K562 (cell line): ENCODE data around the gene PODXL2. TPM values are rescaled to one million over a fixed set of nuclear protein-coding genes. Genes with fewer than 3 reads are reported as not detected.

Experiments
- ATAC-seq: fragments of 200-7000 bp; cut with Tn5 transposase; 3 replicates; pipeline ENCODE4 v1.9.1; 2020; ENCODE audit warnings: moderate library complexity
- BruUV-seq: library from RNA; stranded (reverse); fragments of 400-500 nt; replicated peaks from 2 replicates; lab custom pipeline; 2021; lab: Mats Ljungman, UMichigan
- CTCF ChIA-PET: fragments of 300-600 bp; formaldehyde crosslinking; extraction: SDS; loops from one replicate; lab custom pipeline; 2021; ENCODE audit warnings: low intra/inter-chr PET ratio; lab: Yijun Ruan, JAX
- POLR2A ChIA-PET: fragments of 300-600, 350-650 bp; sonication (Branson Sonifier 250); formaldehyde crosslinking; extraction: SDS; loops from one replicate; lab custom pipeline; 2021; ENCODE audit warnings: antibody characterized with exemption, inconsistent platforms; lab: Yijun Ruan, JAX
- DNase-seq, 4 experiments: peaks; one replicate each; pipeline versions ENCODE4 v3.0.0 to v3.0.0-alpha.2; 2011 to 2018; ENCODE audit warnings: low spot score in 3 of 4, mixed read lengths in 3 of 4; ENCODE audit errors: extremely low read depth in 1 of 4
- FAIRE-seq: peaks from 2 replicates; lab custom pipeline; 2011; peaks lifted over from hg19 to GRCh38; lab: Jason Lieb, UNC
- H2AFZ ChIP-seq: 2 replicates; pipeline ENCODE4 v1.6.0; 2011; ENCODE audit warnings: low read depth, low read length, control low read depth, inconsistent platforms
- H3K27ac ChIP-seq: fragments of 200-600 bp; 3 replicates; pipeline ENCODE4 v1.8.0; 2011; ENCODE audit warnings: low read depth, mild to moderate bottlenecking, control low read depth, inconsistent platforms, low read length, moderate library complexity, mixed read lengths; ENCODE audit errors: extremely low read depth
- H3K27me3 ChIP-seq, 2 experiments: fragments of 300-600 bp in 1 of 2; 2 replicates in 1 of 2; 3 replicates in 1 of 2; pipeline versions ENCODE4 v1.6.0 to v1.8.0; 2011; ENCODE audit warnings: inconsistent platforms in 2 of 2, low read length in 2 of 2, mild to moderate bottlenecking in 1 of 2, mixed read lengths in 1 of 2, moderate library complexity in 1 of 2; ENCODE audit not compliant: control insufficient read depth in 2 of 2, insufficient read depth in 2 of 2
- H3K36me3 ChIP-seq: fragments of 300-600 bp; 3 replicates; pipeline ENCODE4 v1.8.0; 2011; ENCODE audit warnings: mild to moderate bottlenecking, low read length, inconsistent platforms; ENCODE audit not compliant: control insufficient read depth, insufficient read depth
- H3K4me1 ChIP-seq, 2 experiments: fragments of 200-600 bp in 1 of 2; replicated peaks in 1 of 2; 2 replicates in 1 of 2; 3 replicates in 1 of 2; pipeline versions ENCODE4 v1.5.1 to v1.8.0; 2011; ENCODE audit warnings: inconsistent platforms in 2 of 2, low read length in 2 of 2, mild to moderate bottlenecking in 1 of 2, mixed read lengths in 1 of 2, moderate library complexity in 1 of 2; ENCODE audit not compliant: control insufficient read depth in 2 of 2, insufficient read depth in 2 of 2
- H3K4me2 ChIP-seq: 2 replicates; pipeline ENCODE4 v1.6.1; 2011; ENCODE audit warnings: low read length, control low read depth, inconsistent platforms, mixed read lengths; ENCODE audit not compliant: insufficient read depth
- H3K4me3 ChIP-seq: fragments of 200-600 bp; sonication (generic), shearing (Covaris generic); 2 replicates; pipeline ENCODE4 v1.5.1; 2016; ENCODE audit warnings: control low read depth, inconsistent platforms
- H3K79me2 ChIP-seq: fragments of 200-600 bp; 3 replicates; pipeline ENCODE4 v1.8.0; 2011; ENCODE audit warnings: low read length, inconsistent platforms; ENCODE audit not compliant: control insufficient read depth, insufficient read depth
- H3K9ac ChIP-seq, 2 experiments: 2 replicates each; pipeline versions ENCODE4 v1.6.0 to v1.6.1; 2011; ENCODE audit warnings: low read depth in 2 of 2, low read length in 2 of 2, control low read depth in 1 of 2, inconsistent platforms in 1 of 2, mild to moderate bottlenecking in 1 of 2, mixed read lengths in 1 of 2; ENCODE audit not compliant: insufficient read depth in 1 of 2
- H3K9me1 ChIP-seq: one replicate; pipeline ENCODE4 v1.6.0; 2011; ENCODE audit warnings: inconsistent platforms, mild to moderate bottlenecking, low read length, moderate library complexity; ENCODE audit not compliant: control insufficient read depth, insufficient read depth
- H3K9me3 ChIP-seq: replicated peaks from 2 replicates; pipeline ENCODE4 v1.5.1; 2011; ENCODE audit warnings: low read depth, low read length, inconsistent platforms; ENCODE audit not compliant: control insufficient read depth, insufficient read depth
- H4K20me1 ChIP-seq: replicated peaks from 2 replicates; pipeline ENCODE4 v1.6.1; 2011; ENCODE audit warnings: low read length, inconsistent platforms, mixed read lengths; ENCODE audit not compliant: control insufficient read depth, insufficient read depth
- BRF1 ChIP-seq: IDR thresholded peaks from 3 replicates; pipeline ENCODE4 v1.6.1; 2011; ENCODE audit warnings: borderline replicate concordance, mild to moderate bottlenecking; ENCODE audit not compliant: insufficient read length; ENCODE audit errors: extremely low read depth
- RBM39 ChIP-seq: fragments of 200-400 bp; formaldehyde crosslinking; optimal IDR thresholded peaks from 2 replicates; pipeline ENCODE3; 2018; ENCODE audit warnings: low read depth, low read length
- SREBF2 ChIP-seq: sonication (generic); formaldehyde crosslinking; IDR thresholded peaks from 2 replicates; pipeline ENCODE4 v1.4.0; 2020; ENCODE audit warnings: mild to moderate bottlenecking, missing genetic modification reagents
- WGBS: fragments of 100-300 bp; shearing (Covaris generic); methylation state at CpG from one replicate; pipeline ENCODE4 v1.1.6; 2016; ENCODE audit warnings: low coverage, mixed read lengths; ENCODE audit not compliant: insufficient coverage; ENCODE audit errors: missing lambda C conversion rate; 5-methylcytosine and 5-hydroxymethylcytosine counted together
- in situ Hi-C: fragments of 300-500 bp; cut with MboI; formaldehyde crosslinking; loops from 4 replicates; pipeline ENCODE4 v1.15.0; 2018; ENCODE audit warnings: inconsistent platforms, mixed read lengths
- intact Hi-C: fragments of 100-400 bp; cut with micrococcal nuclease; formaldehyde crosslinking; loops from 2 replicates; pipeline ENCODE4 v1.14.2; 2022
- polyA plus RNA-seq, 8 experiments: library from polyadenylated mRNA; depleted of rRNA in 4 of 8; stranded (reverse) in 5 of 8; unstranded in 3 of 8; fragments of >200 nt; fragmentation: Nextera tagmentation in 2 of 8; fragmentation: Illumina TruSeq in 1 of 8; extraction: Ambion mirVana in 2 of 8; extraction: Trizol in 1 of 8; gene quantifications; 2 replicates each; pipeline versions ENCODE4 v1.2.1 to v1.2.3, GENCODE V29; 2011 to 2014; ENCODE audit warnings: inconsistent platforms in 1 of 8, missing spikeins in 1 of 8
- total RNA-seq, 7 experiments: library from RNA; depleted of rRNA in 6 of 7; stranded (reverse); fragments of >200 nt in 6 of 7; fragmentation: Illumina TruSeq in 2 of 7; extraction: Trizol in 2 of 7; gene quantifications; 2 replicates each; pipeline versions ENCODE4 v1.2.1 to v1.2.3, GENCODE V29; 2011 to 2021; ENCODE audit warnings: low replicate concordance in 1 of 7
- TF ChIP-seq, protein P1 (sequence below): fragments of 250-450 bp; sonication (Bioruptor Pico); IDR thresholded peaks from 2 replicates; pipeline ENCODE4 v1.8.0; 2022; ENCODE audit warnings: moderate library complexity, mild to moderate bottlenecking, inconsistent platforms
- TF ChIP-seq, protein P2 (sequence below): fragments of 450-650 bp; formaldehyde crosslinking; conservative IDR thresholded peaks from 2 replicates; pipeline ENCODE4 v1.4.0; 2022; ENCODE audit warnings: mild to moderate bottlenecking, missing genetic modification characterization

Gene PODXL2
- total and polyA plus RNA-seq, 9 of the 15 experiments (the other 6 are each of a cell fraction or from before 2014, with no cell fraction given), result 0.03 to 52.5 (median 21.9) TPM

DNA sequence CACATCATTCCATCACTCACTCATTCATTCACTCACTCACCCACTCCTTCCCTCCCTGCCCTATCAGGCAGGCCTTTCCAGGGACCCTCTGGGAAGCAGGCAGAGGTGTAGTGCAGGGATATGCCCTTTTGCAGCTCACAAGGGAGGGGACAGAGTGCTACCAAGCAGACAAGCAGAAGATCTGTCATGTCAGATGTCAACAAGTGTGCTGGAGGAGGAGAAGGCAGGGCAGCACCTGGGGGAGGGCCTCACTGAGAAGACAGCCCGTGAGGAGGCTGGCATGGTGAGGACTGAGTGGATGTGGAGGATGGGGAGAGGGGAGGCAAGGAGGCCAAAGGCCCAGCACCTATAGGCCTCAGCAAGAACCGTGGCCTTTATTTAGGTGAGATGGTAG, 59.0 kb downstream of the PODXL2 start:
- ATAC-seq, result no peak
- Histone ChIP-seq H3K27me3 (peaks cover 0 to 20% of the 10 kb centered on the region in 2 experiments; a peak in 4 of 5 replicates), H3K9ac (no peak overlapping the region), H3K79me2 (no peaks in the 10 kb centered on the region), H3K4me1 (no peaks in the 10 kb centered on the region), H3K4me3 (no peak overlapping the region), H3K9me3 (no peaks in the 10 kb centered on the region), H4K20me1 (no peaks in the 10 kb centered on the region), H2AFZ (no peak overlapping the region), H3K4me2 (no peak overlapping the region), H3K36me3 (no peaks in the 10 kb centered on the region), H3K27ac (no peak overlapping the region), H3K9me1 (no peaks in the 10 kb centered on the region)
- CTCF ChIA-PET, result no interaction called here
- POLR2A ChIA-PET, result interaction anchor here (0.7 kb wide), 1 partner anchor 129 kb away, joined by 3 read pairs; no protein-coding TSS in a partner anchor
- in situ Hi-C loops, result no loop called here
- no peak for DNase-seq
- 0% methylated on average over 2 of the region's 2 CpGs for whole genome bisulfite sequencing
- no TSS peak for BruUV-seq
- intact Hi-C loops, result loop anchor here (10.0 kb wide), 1 partner anchor 277 kb away; no protein-coding TSS in a partner anchor
- no peak for FAIRE-seq
- TF ChIP-seq RBM39 (no peak), BRF1 (no peak), SREBF2 (no peak)
- TF ChIP-seq, protein P1, sequence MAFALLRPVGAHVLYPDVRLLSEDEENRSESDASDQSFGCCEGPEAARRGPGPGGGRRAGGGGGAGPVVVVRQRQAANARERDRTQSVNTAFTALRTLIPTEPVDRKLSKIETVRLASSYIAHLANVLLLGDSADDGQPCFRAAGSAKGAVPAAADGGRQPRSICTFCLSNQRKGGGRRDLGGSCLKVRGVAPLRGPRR (CRISPR knock-in tag), result no peak
- TF ChIP-seq, protein P2, sequence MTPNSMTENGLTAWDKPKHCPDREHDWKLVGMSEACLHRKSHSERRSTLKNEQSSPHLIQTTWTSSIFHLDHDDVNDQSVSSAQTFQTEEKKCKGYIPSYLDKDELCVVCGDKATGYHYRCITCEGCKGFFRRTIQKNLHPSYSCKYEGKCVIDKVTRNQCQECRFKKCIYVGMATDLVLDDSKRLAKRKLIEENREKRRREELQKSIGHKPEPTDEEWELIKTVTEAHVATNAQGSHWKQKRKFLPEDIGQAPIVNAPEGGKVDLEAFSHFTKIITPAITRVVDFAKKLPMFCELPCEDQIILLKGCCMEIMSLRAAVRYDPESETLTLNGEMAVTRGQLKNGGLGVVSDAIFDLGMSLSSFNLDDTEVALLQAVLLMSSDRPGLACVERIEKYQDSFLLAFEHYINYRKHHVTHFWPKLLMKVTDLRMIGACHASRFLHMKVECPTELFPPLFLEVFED, result no peak
